Body of pancreas (tissue), 4 donors: Measurements from ENCODE around the gene SPEF2. TPM values are rescaled to one million over a fixed set of nuclear protein-coding genes. Genes with fewer than 3 reads are reported as not detected.
"Not testable (repeated sequence)": the region's sequence is repeated elsewhere in the genome, so short reads cannot be mapped to it uniquely, and the experiment has no call there.

Source experiments
- ATAC-seq: fragments of 150-250 bp; one replicate; pipeline ENCODE4 v1.9.1; 2016
- DNase-seq, 4 donors: peaks; one replicate each; pipeline ENCODE4 v3.0.0-alpha.2; 2019
- H3K27ac ChIP-seq, 4 donors: fragments of 200-600 bp; sonication (generic); 1 replicate in 3 of 4; 2 replicates in 1 of 4; pipeline versions ENCODE4 v1.5.1 to v1.6.1; 2016 to 2019; ENCODE audit warnings: mild to moderate bottlenecking in 1 of 4, mixed read lengths in 1 of 4, moderate library complexity in 1 of 4
- H3K27me3 ChIP-seq, 2 donors: fragments of 200-600 bp; sonication (generic); one replicate each; pipeline ENCODE4 v1.6.0; 2016; ENCODE audit warnings: mild to moderate bottlenecking in 1 of 2
- H3K36me3 ChIP-seq, 2 donors: fragments of 200-600 bp; sonication (generic); replicated peaks in 1 of 2; 2 replicates each; pipeline ENCODE4 v1.5.1; 2016; ENCODE audit warnings: low read depth in 2 of 2; ENCODE audit not compliant: insufficient read depth in 1 of 2
- H3K4me1 ChIP-seq: fragments of 200-600 bp; sonication (generic); one replicate; pipeline ENCODE4 v1.6.0; 2016
- H3K4me3 ChIP-seq, 2 donors: fragments of 200-600 bp; sonication (generic); 1 replicate in 1 of 2; 2 replicates in 1 of 2; pipeline ENCODE4 v1.5.1; 2016 to 2019
- H3K9me3 ChIP-seq, 3 donors: fragments of 200-600 bp; sonication (generic); 1 replicate in 2 of 3; 2 replicates in 1 of 3; pipeline ENCODE4 v1.5.1; 2016
- POLR2A ChIP-seq, 3 donors: fragments of 450-650 bp; IDR thresholded peaks; one replicate each; pipeline ENCODE4 v1.6.1; 2016; ENCODE audit warnings: antibody characterized with exemption in 3 of 3, mild to moderate bottlenecking in 2 of 3
- WGBS, 2 donors: methylation state at CpG; one replicate each; pipeline ENCODE4 v1.1.5; 2017; 5-methylcytosine and 5-hydroxymethylcytosine counted together
- intact Hi-C: fragments of 100-400 bp; cut with DNase I; formaldehyde crosslinking; loops from one replicate; pipeline ENCODE4 v1.15.1; 2023
- total RNA-seq, 2 donors: library from RNA; depleted of rRNA; stranded (reverse); fragments of >200 nt; gene quantifications; one replicate each; pipeline ENCODE4 v1.1.0, GENCODE V29; 2016
- TF ChIP-seq, protein P1 (sequence below), 7 experiments: fragments of 450-650 bp in 4 of 7; fragments of 200-600 bp in 3 of 7; sonication (generic) in 3 of 7; IDR thresholded peaks; one replicate each; pipeline ENCODE4 v1.5.1; 2016 to 2019; ENCODE audit warnings: antibody characterized with exemption in 7 of 7

Gene SPEF2
- total RNA-seq, 2 donors from 2014 or later, result 6.3 to 11.4 TPM

DNA sequence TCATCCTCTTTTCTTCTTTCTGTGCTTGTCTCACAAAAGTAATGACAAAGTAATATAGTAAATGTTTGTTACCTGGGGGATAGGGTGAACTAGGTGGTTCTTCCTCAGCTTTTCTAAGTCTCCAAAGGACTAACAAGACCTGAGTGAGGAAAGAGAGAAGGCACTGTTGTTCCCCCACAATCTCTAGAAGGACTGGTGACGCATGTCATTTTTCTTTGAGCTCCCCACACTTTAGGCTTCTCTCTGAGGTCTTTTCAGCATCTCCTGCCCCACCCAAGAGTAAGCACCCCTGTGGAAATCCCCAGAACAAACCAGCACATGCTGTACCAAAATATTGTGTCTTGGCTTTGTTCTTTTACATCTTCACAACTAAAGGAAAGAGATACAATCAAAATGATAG lies 236.6 kb downstream of the SPEF2 start:
- no peaks in the 10 kb centered on the region for H3K27me3 ChIP-seq
- WGBS, 2 donors, result 48 to 77% methylated on average over 1 of the region's 1 CpG
- intact Hi-C loops, result no loop called here
- H3K36me3 ChIP-seq, result no peaks in the 10 kb centered on the region
- H3K4me3 ChIP-seq, result no peak overlapping the region
- TF ChIP-seq POLR2A (IDR thresholded peaks at IDR 0.05), result no peak
- TF ChIP-seq, protein P1, sequence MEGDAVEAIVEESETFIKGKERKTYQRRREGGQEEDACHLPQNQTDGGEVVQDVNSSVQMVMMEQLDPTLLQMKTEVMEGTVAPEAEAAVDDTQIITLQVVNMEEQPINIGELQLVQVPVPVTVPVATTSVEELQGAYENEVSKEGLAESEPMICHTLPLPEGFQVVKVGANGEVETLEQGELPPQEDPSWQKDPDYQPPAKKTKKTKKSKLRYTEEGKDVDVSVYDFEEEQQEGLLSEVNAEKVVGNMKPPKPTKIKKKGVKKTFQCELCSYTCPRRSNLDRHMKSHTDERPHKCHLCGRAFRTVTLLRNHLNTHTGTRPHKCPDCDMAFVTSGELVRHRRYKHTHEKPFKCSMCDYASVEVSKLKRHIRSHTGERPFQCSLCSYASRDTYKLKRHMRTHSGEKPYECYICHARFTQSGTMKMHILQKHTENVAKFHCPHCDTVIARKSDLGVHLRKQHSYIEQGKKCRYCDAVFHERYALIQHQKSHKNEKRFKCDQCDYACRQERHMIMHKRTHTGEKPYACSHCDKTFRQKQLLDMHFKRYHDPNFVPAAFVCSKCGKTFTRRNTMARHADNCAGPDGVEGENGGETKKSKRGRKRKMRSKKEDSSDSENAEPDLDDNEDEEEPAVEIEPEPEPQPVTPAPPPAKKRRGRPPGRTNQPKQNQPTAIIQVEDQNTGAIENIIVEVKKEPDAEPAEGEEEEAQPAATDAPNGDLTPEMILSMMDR (IDR thresholded peaks at IDR 0.05), result no peak
- DNase-seq (no peak), ATAC-seq (no peak)
- no peaks in the 10 kb centered on the region for H3K4me1 ChIP-seq
- no peak overlapping the region for H3K27ac ChIP-seq
- H3K9me3 ChIP-seq, result no peaks in the 10 kb centered on the region

DNA sequence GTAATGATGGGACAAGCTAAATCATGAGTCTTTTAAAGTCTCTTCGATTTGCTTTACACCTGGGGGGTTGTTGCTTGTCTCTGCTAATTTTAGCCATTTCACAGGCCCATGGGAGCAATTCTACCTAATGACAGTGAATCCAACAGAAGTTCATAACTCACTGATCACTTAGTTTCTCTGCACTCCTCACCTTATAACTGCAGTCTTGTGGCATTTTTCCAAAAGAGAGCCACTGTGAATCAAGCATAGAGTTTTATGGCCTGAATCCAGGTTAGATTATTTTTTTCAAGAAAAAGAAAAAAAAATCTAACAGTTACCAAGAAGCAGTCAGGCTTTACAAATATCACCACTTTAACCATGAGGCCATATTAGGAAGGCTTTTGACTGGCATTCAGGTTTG lies 237.5 kb downstream of the SPEF2 start:
- no peak overlapping the region for H3K27ac ChIP-seq
- no peaks in the 10 kb centered on the region for H3K9me3 ChIP-seq
- H3K4me1 ChIP-seq, result no peaks in the 10 kb centered on the region
- no peak for TF ChIP-seq POLR2A (IDR thresholded peaks at IDR 0.05)
- TF ChIP-seq, protein P1 (IDR thresholded peaks at IDR 0.05), result no peak
- ATAC-seq (no peak), DNase-seq (no peak)
- intact Hi-C loops, result no loop called here
- no peaks in the 10 kb centered on the region for H3K27me3 ChIP-seq
- WGBS, 2 donors, result 60 to 63% methylated on average over 1 of the region's 1 CpG
- H3K4me3 ChIP-seq, result no peak overlapping the region
- H3K36me3 ChIP-seq, result no peaks in the 10 kb centered on the region

DNA sequence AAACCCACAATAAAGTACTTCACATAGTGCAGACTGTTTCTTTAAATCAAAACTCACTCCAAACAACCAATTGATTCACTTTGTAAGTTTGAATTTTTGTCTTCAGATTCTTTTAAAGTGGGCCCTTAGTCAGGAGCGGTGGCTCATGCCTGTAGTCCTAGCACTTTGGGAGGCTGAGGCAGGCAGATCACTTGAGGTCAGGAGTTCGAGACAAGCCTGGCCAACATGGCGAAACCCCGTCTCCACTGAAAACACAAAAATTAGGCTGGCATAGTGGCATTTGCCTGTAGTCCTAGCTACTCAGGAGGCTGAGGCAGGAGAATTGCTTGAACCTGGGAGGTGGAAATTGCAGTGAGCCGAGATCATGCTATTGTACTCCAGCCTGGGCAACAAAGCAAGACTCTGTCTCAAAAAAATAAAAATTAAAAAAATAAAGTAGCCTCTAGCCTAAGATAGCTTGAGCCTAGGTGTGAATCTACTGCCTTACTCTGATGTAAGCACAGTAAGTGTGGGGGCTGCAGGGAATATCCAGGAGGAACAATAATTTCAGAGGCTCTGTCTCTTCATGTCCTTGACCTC lies 238.6 kb downstream of the SPEF2 start:
- H3K4me1 ChIP-seq, H3K36me3 ChIP-seq, ATAC-seq, H3K4me3 ChIP-seq, H3K9me3 ChIP-seq, H3K27ac ChIP-seq, intact Hi-C loops, H3K27me3 ChIP-seq, DNase-seq: not testable (repeated sequence)
- 85 to 89% methylated on average over 5 of the region's 5 CpGs for WGBS, 2 donors

DNA sequence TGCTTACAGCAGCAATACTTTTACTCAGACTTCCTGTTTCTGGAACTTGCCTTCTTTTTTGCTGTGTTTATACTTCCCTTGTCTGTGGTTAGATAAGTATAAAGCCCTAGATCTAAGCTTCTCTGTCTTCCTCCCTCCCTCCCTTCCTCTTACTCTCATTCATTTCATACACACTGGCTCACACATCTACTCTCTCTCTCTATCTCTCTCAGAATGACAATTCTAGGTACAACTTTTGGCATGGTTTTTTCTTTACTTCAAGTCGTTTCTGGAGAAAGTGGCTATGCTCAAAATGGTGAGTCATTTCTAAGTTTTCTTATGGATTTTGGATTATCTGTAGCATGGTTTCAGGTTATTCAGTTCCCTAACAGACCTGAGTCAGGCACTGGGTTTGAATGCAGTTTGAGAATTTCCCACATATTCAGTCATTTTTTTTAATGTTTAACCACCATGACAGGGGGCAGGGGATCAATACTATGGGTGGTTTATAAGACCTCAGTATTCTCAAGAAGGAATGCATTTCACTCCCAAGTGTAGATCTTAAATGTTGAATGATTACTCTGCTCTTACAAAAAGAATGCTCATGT lies 239.2 kb downstream of the SPEF2 start, which contains the start of gene IL7R:
TSS of gene IL7R (plus strand) at position 127 of the 587 bp plus-strand sequence. CDS start at position 214, 87 bp downstream.
- intact Hi-C loops, result no loop called here
- ATAC-seq, result no peak
- H3K27ac ChIP-seq, result no peak within 1 kb of the TSS

DNA sequence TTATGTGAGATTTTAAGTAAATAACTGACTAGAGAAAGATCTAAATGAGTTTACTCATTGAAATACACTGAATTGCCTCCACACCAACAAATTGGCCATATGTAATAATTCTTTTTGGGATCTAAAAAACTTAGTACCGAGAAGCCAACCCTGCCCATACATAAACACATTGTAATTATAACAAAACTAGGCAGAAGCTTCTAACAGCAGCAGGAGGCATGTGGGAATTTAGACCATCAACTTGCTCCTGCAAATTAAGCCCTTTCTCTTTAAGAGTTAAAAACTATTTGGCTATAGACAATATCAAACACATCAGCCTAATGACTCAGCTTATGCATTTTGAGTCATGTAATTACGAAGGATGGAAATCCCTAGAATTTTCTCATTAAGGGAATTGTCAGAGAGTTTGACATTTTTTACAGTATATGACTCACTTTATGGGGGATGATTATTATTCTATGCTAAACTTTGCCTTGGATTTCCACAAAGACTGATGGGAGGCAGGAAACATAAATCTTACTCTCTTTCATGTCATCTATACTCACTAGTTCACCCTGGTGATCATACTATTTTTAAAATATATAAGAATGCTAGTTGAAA lies 240.0 kb downstream of the SPEF2 start:
- Histone ChIP-seq H3K4me3 (no peak overlapping the region), H3K27ac (no peak overlapping the region), H3K36me3 (no peaks in the 10 kb centered on the region), H3K27me3 (no peaks in the 10 kb centered on the region), H3K9me3 (no peaks in the 10 kb centered on the region), H3K4me1 (no peaks in the 10 kb centered on the region)
- ATAC-seq, result no peak
- intact Hi-C loops, result no loop called here
- TF ChIP-seq POLR2A (IDR thresholded peaks at IDR 0.05), result no peak
- TF ChIP-seq, protein P1 (IDR thresholded peaks at IDR 0.05), result no peak
- WGBS, 2 donors, result 39 to 50% methylated on average over 2 of the region's 2 CpGs
- DNase-seq, result no peak

More for the DNA sequence above, 239.2 kb downstream of the SPEF2 start, which contains the start of gene IL7R:
- H3K4me3 ChIP-seq, result no peak within 1 kb of the TSS
- no peaks in the 10 kb centered on the region for H3K4me1 ChIP-seq
- peak in 2 of 3 donors; percentile 50 to 54 for TF ChIP-seq POLR2A (IDR thresholded peaks at IDR 0.05)
- TF ChIP-seq, protein P1 (IDR thresholded peaks at IDR 0.05), result no peak
- no peaks in the 10 kb centered on the region for H3K9me3 ChIP-seq
- DNase-seq, result no peak
- WGBS, 2 donors, result 23 to 38% methylated on average over 1 of the region's 1 CpG
- H3K36me3 ChIP-seq, result no peaks in the 10 kb centered on the region
- no peaks in the 10 kb centered on the region for H3K27me3 ChIP-seq
